ENCODE measurements around the gene GPBP1. TPM values are rescaled to one million over a fixed set of nuclear protein-coding genes. Genes with fewer than 3 reads are reported as not detected.

Gene GPBP1
- polyA plus RNA-seq, 1 of the 3 experiments (the other 2 are of a cell fraction), result 11.4 TPM

DNA sequence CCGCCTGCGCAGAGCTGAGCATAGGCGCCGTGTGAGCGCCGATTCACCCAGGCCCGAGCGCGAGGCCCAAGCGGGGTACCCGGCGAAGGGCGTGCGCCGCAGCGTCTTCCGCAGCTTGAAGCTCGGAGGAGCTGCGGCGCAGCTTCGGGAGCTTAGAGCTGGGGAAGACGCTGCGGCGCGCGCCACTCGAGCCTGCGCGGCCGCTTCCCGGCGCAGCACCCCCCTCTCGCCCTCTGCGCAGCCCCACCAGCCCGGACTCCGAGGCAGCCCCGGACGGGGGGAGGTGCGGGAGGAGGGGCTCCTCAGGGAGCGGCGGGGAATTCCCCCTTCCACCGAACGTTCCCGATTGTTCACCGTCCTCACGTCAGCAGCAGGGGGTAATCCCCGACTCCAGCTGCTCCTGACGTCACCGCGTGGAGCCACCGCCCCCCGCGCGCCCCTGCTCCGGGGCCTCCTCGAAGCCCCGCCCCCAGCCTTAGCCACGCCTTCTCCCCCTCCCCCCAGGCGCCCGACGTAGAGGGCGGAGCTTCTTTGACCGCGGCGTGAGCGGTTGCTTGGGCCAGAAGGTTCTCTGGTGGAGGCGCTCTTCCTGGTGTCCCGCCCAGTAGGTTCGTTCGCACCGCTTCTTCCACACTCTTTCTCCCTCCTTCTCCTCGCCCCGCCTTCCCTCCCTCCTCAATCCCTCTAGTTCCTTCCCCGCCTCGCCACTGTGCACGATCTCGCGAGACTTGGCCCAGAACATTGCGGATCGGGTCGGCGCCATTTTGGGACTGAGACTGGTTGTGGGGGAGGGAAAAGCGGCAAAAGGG lies at the start of gene GPBP1 (continued):
- TF ChIP-seq, protein P1, sequence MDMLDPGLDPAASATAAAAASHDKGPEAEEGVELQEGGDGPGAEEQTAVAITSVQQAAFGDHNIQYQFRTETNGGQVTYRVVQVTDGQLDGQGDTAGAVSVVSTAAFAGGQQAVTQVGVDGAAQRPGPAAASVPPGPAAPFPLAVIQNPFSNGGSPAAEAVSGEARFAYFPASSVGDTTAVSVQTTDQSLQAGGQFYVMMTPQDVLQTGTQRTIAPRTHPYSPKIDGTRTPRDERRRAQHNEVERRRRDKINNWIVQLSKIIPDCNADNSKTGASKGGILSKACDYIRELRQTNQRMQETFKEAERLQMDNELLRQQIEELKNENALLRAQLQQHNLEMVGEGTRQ (IDR thresholded peaks at IDR 0.05; ENCODE audit: borderline replicate concordance, low read depth, low read length), result no peak
- TF ChIP-seq RXRA (IDR thresholded peaks at IDR 0.05; ENCODE audit: borderline replicate concordance, low read depth) (peak; percentile 45; the same call in 1 of the 2 replicates), RFX5 (IDR thresholded peaks at IDR 0.05; ENCODE audit: low read length) (peak; percentile 68; the same call in 1 of the 2 replicates), EZH2phosphoT487 (IDR thresholded peaks at IDR 0.05; ENCODE audit: borderline replicate concordance, low read depth) (no peak), FOXM1 (IDR thresholded peaks at IDR 0.05; ENCODE audit: low read depth) (no peak), RCOR1 (IDR thresholded peaks at IDR 0.05; ENCODE audit: low read length) (no peak), FOXJ3 (CRISPR knock-in tag; IDR thresholded peaks at IDR 0.05) (no peak), EP300 (IDR thresholded peaks at IDR 0.05; ENCODE audit: borderline replicate concordance in 1 of 2, low read depth in 1 of 2, low read length in 1 of 2) (peak; percentile 39 to 80; a peak in 3 of 4 replicates), SIN3A (IDR thresholded peaks at IDR 0.05; ENCODE audit: borderline replicate concordance, low read depth, low read length) (peak; percentile 97)
- TF ChIP-seq, protein P2, sequence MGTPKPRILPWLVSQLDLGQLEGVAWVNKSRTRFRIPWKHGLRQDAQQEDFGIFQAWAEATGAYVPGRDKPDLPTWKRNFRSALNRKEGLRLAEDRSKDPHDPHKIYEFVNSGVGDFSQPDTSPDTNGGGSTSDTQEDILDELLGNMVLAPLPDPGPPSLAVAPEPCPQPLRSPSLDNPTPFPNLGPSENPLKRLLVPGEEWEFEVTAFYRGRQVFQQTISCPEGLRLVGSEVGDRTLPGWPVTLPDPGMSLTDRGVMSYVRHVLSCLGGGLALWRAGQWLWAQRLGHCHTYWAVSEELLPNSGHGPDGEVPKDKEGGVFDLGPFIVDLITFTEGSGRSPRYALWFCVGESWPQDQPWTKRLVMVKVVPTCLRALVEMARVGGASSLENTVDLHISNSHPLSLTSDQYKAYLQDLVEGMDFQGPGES (IDR thresholded peaks at IDR 0.05; ENCODE audit: low read depth, low read length), result no peak

DNA sequence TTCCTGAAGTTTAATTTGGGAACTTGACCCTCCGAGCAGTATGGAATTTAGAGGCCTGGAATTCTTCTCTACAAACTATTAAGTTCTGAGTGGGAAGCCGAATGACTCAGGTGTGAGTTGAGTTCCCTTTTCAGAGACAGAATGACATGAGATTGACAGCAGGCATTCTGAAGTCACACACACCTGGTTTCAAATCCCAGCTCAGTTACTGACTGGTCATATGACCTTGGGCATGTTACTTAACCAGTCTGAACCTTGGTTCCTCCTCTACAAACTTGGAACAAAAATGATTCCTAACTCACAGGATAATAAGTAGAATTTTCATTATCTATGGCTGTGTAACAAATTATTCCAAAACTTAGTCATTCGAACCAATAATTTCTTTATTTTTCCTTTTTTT lies 45.5 kb upstream of the GPBP1 start:
- no peak overlapping the region for H3K4me3 ChIP-seq (ENCODE audit: low read depth in 2 of 2, low read length in 1 of 2)
- H3F3A ChIP-seq (replicated peaks; ENCODE audit: insufficient read depth), result no peaks in the 10 kb centered on the region
- H3K36me3 ChIP-seq (replicated peaks in 1 of 2; ENCODE audit: control insufficient read depth in 1 of 2, insufficient read depth in 2 of 2, low read length in 1 of 2), result no peaks in the 10 kb centered on the region
- CTCF ChIA-PET, result interaction anchor here (1.3 kb wide), 1 partner anchor 9 kb away, joined by 4 read pairs; no protein-coding TSS in a partner anchor
- H3K27ac ChIP-seq (ENCODE audit: low read depth in 2 of 2, low read length in 1 of 2), result no peak overlapping the region
- H3K9me2 ChIP-seq, result no peaks in the 10 kb centered on the region
- H3K4me1 ChIP-seq (ENCODE audit: control insufficient read depth in 1 of 2, insufficient read depth in 2 of 2, low read depth in 1 of 2, low read length in 1 of 2), result no peaks in the 10 kb centered on the region
- WGBS (ENCODE audit: low lambda C conversion rate), result 72% methylated on average over 3 of the region's 3 CpGs
- H3K27me3 ChIP-seq (ENCODE audit: insufficient read depth), result no peaks in the 10 kb centered on the region; the same call in 1 of the 2 replicates
- H3K9ac ChIP-seq, result no peak overlapping the region
- no peaks in the 10 kb centered on the region for H4K20me1 ChIP-seq (ENCODE audit: insufficient read depth)
- POLR2A ChIA-PET, result no interaction called here
- no peak overlapping the region for H2AFZ ChIP-seq (ENCODE audit: low read depth)
- H3K79me2 ChIP-seq (ENCODE audit: insufficient read depth), result no peaks in the 10 kb centered on the region
- no peak for DNase-seq
- no peak overlapping the region for H3K4me2 ChIP-seq
- no peaks in the 10 kb centered on the region for H3K9me3 ChIP-seq
- TF ChIP-seq JUND (IDR thresholded peaks at IDR 0.05) (no peak), SIN3A (IDR thresholded peaks at IDR 0.05; ENCODE audit: borderline replicate concordance, low read depth, low read length) (no peak), FOSL2 (IDR thresholded peaks at IDR 0.05; ENCODE audit: borderline replicate concordance, low read depth) (no peak), RCOR1 (IDR thresholded peaks at IDR 0.05; ENCODE audit: low read length) (no peak), GATA2 (CRISPR knock-in tag; IDR thresholded peaks at IDR 0.05) (no peak), TCF12 (IDR thresholded peaks at IDR 0.05) (no peak), FOXM1 (IDR thresholded peaks at IDR 0.05; ENCODE audit: low read depth) (no peak)
- TF ChIP-seq, protein P3, sequence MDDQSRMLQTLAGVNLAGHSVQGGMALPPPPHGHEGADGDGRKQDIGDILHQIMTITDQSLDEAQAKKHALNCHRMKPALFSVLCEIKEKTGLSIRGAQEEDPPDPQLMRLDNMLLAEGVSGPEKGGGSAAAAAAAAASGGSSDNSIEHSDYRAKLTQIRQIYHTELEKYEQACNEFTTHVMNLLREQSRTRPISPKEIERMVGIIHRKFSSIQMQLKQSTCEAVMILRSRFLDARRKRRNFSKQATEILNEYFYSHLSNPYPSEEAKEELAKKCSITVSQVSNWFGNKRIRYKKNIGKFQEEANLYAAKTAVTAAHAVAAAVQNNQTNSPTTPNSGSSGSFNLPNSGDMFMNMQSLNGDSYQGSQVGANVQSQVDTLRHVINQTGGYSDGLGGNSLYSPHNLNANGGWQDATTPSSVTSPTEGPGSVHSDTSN (IDR thresholded peaks at IDR 0.05), result no peak
- TF ChIP-seq, protein P4, sequence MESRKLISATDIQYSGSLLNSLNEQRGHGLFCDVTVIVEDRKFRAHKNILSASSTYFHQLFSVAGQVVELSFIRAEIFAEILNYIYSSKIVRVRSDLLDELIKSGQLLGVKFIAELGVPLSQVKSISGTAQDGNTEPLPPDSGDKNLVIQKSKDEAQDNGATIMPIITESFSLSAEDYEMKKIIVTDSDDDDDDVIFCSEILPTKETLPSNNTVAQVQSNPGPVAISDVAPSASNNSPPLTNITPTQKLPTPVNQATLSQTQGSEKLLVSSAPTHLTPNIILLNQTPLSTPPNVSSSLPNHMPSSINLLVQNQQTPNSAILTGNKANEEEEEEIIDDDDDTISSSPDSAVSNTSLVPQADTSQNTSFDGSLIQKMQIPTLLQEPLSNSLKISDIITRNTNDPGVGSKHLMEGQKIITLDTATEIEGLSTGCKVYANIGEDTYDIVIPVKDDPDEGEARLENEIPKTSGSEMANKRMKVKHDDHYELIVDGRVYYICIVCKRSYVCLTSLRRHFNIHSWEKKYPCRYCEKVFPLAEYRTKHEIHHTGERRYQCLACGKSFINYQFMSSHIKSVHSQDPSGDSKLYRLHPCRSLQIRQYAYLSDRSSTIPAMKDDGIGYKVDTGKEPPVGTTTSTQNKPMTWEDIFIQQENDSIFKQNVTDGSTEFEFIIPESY (IDR thresholded peaks at IDR 0.05; ENCODE audit: borderline replicate concordance, low read depth), result no peak
- TF ChIP-seq, protein P5, sequence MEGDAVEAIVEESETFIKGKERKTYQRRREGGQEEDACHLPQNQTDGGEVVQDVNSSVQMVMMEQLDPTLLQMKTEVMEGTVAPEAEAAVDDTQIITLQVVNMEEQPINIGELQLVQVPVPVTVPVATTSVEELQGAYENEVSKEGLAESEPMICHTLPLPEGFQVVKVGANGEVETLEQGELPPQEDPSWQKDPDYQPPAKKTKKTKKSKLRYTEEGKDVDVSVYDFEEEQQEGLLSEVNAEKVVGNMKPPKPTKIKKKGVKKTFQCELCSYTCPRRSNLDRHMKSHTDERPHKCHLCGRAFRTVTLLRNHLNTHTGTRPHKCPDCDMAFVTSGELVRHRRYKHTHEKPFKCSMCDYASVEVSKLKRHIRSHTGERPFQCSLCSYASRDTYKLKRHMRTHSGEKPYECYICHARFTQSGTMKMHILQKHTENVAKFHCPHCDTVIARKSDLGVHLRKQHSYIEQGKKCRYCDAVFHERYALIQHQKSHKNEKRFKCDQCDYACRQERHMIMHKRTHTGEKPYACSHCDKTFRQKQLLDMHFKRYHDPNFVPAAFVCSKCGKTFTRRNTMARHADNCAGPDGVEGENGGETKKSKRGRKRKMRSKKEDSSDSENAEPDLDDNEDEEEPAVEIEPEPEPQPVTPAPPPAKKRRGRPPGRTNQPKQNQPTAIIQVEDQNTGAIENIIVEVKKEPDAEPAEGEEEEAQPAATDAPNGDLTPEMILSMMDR (IDR thresholded peaks at IDR 0.05), result no peak
- TF ChIP-seq, protein P6, sequence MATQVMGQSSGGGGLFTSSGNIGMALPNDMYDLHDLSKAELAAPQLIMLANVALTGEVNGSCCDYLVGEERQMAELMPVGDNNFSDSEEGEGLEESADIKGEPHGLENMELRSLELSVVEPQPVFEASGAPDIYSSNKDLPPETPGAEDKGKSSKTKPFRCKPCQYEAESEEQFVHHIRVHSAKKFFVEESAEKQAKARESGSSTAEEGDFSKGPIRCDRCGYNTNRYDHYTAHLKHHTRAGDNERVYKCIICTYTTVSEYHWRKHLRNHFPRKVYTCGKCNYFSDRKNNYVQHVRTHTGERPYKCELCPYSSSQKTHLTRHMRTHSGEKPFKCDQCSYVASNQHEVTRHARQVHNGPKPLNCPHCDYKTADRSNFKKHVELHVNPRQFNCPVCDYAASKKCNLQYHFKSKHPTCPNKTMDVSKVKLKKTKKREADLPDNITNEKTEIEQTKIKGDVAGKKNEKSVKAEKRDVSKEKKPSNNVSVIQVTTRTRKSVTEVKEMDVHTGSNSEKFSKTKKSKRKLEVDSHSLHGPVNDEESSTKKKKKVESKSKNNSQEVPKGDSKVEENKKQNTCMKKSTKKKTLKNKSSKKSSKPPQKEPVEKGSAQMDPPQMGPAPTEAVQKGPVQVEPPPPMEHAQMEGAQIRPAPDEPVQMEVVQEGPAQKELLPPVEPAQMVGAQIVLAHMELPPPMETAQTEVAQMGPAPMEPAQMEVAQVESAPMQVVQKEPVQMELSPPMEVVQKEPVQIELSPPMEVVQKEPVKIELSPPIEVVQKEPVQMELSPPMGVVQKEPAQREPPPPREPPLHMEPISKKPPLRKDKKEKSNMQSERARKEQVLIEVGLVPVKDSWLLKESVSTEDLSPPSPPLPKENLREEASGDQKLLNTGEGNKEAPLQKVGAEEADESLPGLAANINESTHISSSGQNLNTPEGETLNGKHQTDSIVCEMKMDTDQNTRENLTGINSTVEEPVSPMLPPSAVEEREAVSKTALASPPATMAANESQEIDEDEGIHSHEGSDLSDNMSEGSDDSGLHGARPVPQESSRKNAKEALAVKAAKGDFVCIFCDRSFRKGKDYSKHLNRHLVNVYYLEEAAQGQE (IDR thresholded peaks at IDR 0.05; ENCODE audit: low read depth, low read length), result no peak
